Osteoblast (primary cell): ENCODE measurements around the gene ERAP2. TPM values are rescaled to one million over a fixed set of nuclear protein-coding genes. Genes with fewer than 3 reads are reported as not detected.

Experiments
- DNase-seq: peaks from one replicate; pipeline ENCODE4 v3.0.0; 2011; ENCODE audit warnings: low spot score, mixed read lengths; ENCODE audit not compliant: insufficient read length; ENCODE audit errors: missing footprints
- H2AFZ ChIP-seq: 2 replicates; pipeline ENCODE4 v1.6.0; 2011; ENCODE audit warnings: mild to moderate bottlenecking, low read length
- H3K27ac ChIP-seq: 2 replicates; pipeline ENCODE4 v1.5.1; 2011; ENCODE audit warnings: mild to moderate bottlenecking, low read depth, low read length, moderate library complexity
- H3K27me3 ChIP-seq: 2 replicates; pipeline ENCODE4 v1.6.0; 2012; ENCODE audit warnings: mild to moderate bottlenecking, control low read depth, inconsistent platforms, low read length, moderate library complexity; ENCODE audit not compliant: insufficient read depth
- H3K36me3 ChIP-seq: 2 replicates; pipeline ENCODE4 v1.5.1; 2011; ENCODE audit warnings: mild to moderate bottlenecking, low read length, control low read depth, moderate library complexity; ENCODE audit not compliant: insufficient read depth
- H3K4me1 ChIP-seq: 2 replicates; pipeline ENCODE4 v1.5.1; 2011; ENCODE audit warnings: mild to moderate bottlenecking, low read length, control low read depth, moderate library complexity; ENCODE audit not compliant: insufficient read depth
- H3K4me2 ChIP-seq: 2 replicates; pipeline ENCODE4 v1.6.0; 2011; ENCODE audit warnings: mild to moderate bottlenecking, low read length; ENCODE audit not compliant: insufficient read depth
- H3K4me3 ChIP-seq: fragments of 200-600 bp; sonication (generic); 3 replicates; pipeline ENCODE4 v1.5.1; 2012; ENCODE audit warnings: mild to moderate bottlenecking, low read length, inconsistent platforms; ENCODE audit not compliant: insufficient read depth
- H3K79me2 ChIP-seq: 2 replicates; pipeline ENCODE4 v1.6.0; 2012; ENCODE audit warnings: mild to moderate bottlenecking, low read length, control low read depth, inconsistent platforms; ENCODE audit not compliant: insufficient read depth
- H3K9me3 ChIP-seq: 2 replicates; pipeline ENCODE4 v1.5.1; 2011; ENCODE audit warnings: low read depth, low read length, control low read depth
- H4K20me1 ChIP-seq: 2 replicates; pipeline ENCODE4 v1.6.0; 2012; ENCODE audit warnings: mild to moderate bottlenecking, low read length, control low read depth; ENCODE audit not compliant: insufficient read depth
- CTCF ChIP-seq: IDR thresholded peaks from 2 replicates; pipeline ENCODE4 v1.5.1; 2011; ENCODE audit warnings: mild to moderate bottlenecking, low read depth, low read length, moderate library complexity; ENCODE audit errors: extremely low read depth
- total RNA-seq: library from RNA; depleted of rRNA; stranded (reverse); fragments of >200 nt; gene quantifications from 2 replicates; pipeline ENCODE4 v1.2.3, GENCODE V29; 2012

ERAP2 gene
- total RNA-seq, 1 donor, result 84.7 TPM

- Histone ChIP-seq H3K27me3 (no peaks in the 10 kb centered on the region), H3K9me3 (no peaks in the 10 kb centered on the region), H3K4me3 (no peak overlapping the region), H3K27ac (no peak overlapping the region), H4K20me1 (no peaks in the 10 kb centered on the region), H2AFZ (no peak overlapping the region), H3K79me2 (no peaks in the 10 kb centered on the region), H3K4me1 (peaks cover 16% of the 10 kb centered on the region), H3K4me2 (no peak overlapping the region), H3K36me3 (peaks cover 3% of the 10 kb centered on the region)
- no peak for DNase-seq
- no peak for TF ChIP-seq CTCF
Measured at GRCh38 chr5:96885518-96886338, 9.4 kb downstream of the ERAP2 start.

GRCh38 chr5:96893342-96893741 is 17.0 kb downstream of the ERAP2 start:
- DNase-seq, result peak; percentile 60
- H4K20me1 ChIP-seq, result no peaks in the 10 kb centered on the region
- no peaks in the 10 kb centered on the region for H3K9me3 ChIP-seq
- H3K27me3 ChIP-seq, result no peaks in the 10 kb centered on the region
- peaks cover 8% of the 10 kb centered on the region for H3K4me1 ChIP-seq
- no peak overlapping the region for H3K27ac ChIP-seq
- no peak for TF ChIP-seq CTCF
- H3K4me2 ChIP-seq, result peak overlapping the region; percentile 15
- peak overlapping the region; percentile 6 for H2AFZ ChIP-seq
- H3K36me3 ChIP-seq, result no peaks in the 10 kb centered on the region
- no peak overlapping the region for H3K4me3 ChIP-seq
- H3K79me2 ChIP-seq, result no peaks in the 10 kb centered on the region

GRCh38 chr5:96896276-96896675 is 20.0 kb downstream of the ERAP2 start:
- Histone ChIP-seq H3K9me3 (no peaks in the 10 kb centered on the region), H3K36me3 (no peaks in the 10 kb centered on the region), H2AFZ (no peak overlapping the region), H3K4me2 (no peak overlapping the region), H3K4me3 (no peak overlapping the region), H3K27me3 (no peaks in the 10 kb centered on the region), H3K27ac (no peak overlapping the region), H3K79me2 (no peaks in the 10 kb centered on the region), H4K20me1 (no peaks in the 10 kb centered on the region), H3K4me1 (peaks cover 8% of the 10 kb centered on the region)
- no peak for DNase-seq
- no peak for TF ChIP-seq CTCF

GRCh38 chr5:96896806-96897205 is 20.5 kb downstream of the ERAP2 start:
- no peak for DNase-seq
- Histone ChIP-seq H3K4me1 (peaks cover 8% of the 10 kb centered on the region), H3K4me3 (no peak overlapping the region), H3K79me2 (no peaks in the 10 kb centered on the region), H3K9me3 (no peaks in the 10 kb centered on the region), H3K4me2 (no peak overlapping the region), H3K27ac (no peak overlapping the region), H3K27me3 (no peaks in the 10 kb centered on the region), H4K20me1 (no peaks in the 10 kb centered on the region), H2AFZ (no peak overlapping the region), H3K36me3 (no peaks in the 10 kb centered on the region)
- no peak for TF ChIP-seq CTCF
